GM10248 (cell line): ENCODE results near the gene PHEX.
A peak's percentile ranks its signal among the peaks of the same experiment; 100 is the strongest.

Source experiments
- CTCF ChIA-PET: fragments of 300-600 bp; sonication (Branson Sonifier 250); formaldehyde crosslinking; extraction: SDS; loops from one replicate; lab custom pipeline; 2021; ENCODE audit warnings: antibody characterized with exemption; lab: Yijun Ruan, JAX
- POLR2A ChIA-PET: fragments of 350-650 bp; sonication (Branson Sonifier 250); formaldehyde crosslinking; extraction: SDS; loops from one replicate; lab custom pipeline; 2020; ENCODE audit warnings: antibody characterized with exemption; lab: Yijun Ruan, JAX
- DNase-seq: peaks from one replicate; pipeline ENCODE4 v3.0.0; 2012; ENCODE audit errors: extremely low spot score
- TF ChIP-seq, protein P1 (sequence below): IDR thresholded peaks from 2 replicates; pipeline ENCODE4 v1.5.1; 2012; ENCODE audit warnings: mild to moderate bottlenecking, low read depth; ENCODE audit errors: extremely low read depth, missing control alignments, control extremely low read depth

Gene PHEX

DNA sequence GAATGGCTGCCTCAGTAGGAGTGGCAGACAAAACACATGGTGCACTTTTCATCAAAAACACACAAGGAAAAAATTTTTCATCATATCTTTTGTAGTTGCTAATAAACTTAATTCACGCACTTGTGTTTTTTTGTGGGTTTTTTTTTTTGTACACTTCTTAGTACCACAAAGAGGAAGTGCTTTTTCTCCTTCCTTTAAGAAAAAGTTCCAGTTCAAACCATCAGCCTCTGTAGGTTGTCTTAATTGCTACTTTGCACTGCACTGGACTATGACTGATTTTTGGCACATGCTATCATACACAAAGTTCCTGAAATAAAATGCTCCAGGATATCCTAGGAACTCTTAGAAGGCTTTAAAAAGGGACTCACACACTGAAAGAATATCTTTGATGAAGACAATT, at the start of gene PHEX:
TSS of gene PHEX (plus strand) at position 242 of the 400 bp plus-strand sequence. CDS start 681 bp downstream, outside the sequence.
- POLR2A ChIA-PET, result no interaction called here
- TF ChIP-seq, protein P1, sequence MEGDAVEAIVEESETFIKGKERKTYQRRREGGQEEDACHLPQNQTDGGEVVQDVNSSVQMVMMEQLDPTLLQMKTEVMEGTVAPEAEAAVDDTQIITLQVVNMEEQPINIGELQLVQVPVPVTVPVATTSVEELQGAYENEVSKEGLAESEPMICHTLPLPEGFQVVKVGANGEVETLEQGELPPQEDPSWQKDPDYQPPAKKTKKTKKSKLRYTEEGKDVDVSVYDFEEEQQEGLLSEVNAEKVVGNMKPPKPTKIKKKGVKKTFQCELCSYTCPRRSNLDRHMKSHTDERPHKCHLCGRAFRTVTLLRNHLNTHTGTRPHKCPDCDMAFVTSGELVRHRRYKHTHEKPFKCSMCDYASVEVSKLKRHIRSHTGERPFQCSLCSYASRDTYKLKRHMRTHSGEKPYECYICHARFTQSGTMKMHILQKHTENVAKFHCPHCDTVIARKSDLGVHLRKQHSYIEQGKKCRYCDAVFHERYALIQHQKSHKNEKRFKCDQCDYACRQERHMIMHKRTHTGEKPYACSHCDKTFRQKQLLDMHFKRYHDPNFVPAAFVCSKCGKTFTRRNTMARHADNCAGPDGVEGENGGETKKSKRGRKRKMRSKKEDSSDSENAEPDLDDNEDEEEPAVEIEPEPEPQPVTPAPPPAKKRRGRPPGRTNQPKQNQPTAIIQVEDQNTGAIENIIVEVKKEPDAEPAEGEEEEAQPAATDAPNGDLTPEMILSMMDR, result no peak
- CTCF ChIA-PET, result no interaction called here
- DNase-seq, result no peak

DNA sequence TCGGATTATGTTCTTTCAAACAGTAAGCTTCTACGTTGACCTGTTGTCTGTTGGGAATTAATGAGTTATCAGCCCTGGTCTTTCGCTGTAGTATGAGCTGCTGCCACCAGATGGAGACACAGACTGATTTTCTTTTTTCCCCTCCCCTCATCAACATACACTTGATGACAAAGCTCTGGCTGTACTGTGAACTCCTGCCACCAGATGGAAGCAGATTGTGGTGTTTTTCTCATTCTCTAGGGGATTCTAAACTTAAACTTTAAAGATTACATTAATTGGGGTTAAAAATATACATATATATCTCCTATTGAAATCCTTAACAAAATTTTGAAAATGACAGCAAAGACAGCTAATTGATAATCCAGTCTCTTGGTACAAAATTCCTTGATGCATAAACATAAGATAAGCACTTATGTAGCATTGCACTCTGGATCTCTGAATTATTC, 46.8 kb upstream of the PHEX start:
- ChIA-PET POLR2A (no interaction called here), CTCF (interaction anchor here (0.6 to 3.1 kb wide), 50 partner anchors 8 to 1917 kb away, joined by 3 to 41 read pairs (median 3); partner anchors contain the start of gene SMS)
- DNase-seq, result peak; percentile 66
- TF ChIP-seq, protein P1, result peak; percentile 59

DNA sequence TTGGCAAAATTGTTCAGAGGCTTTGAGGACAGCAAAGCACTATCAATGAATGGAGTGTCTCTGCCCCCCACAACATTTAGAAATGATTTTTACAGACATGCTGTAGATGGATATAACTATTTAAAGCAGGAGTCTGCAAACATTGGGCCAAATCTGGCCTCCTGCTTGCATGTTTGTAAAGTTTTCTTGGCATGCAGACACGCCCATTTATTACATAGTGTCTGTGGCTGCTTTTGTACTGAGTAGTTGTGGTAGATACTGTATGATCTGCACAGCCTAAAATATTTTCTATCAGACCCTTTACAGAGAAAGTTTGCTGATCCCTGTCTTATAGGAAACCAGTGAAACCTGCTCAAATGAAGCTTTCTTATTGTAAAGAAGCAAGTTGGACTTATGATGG, 45.5 kb upstream of the PHEX start:
- DNase-seq, result no peak
- ChIA-PET CTCF (interaction anchor here (2.4 to 2.5 kb wide), 2 partner anchors 761 to 762 kb away, joined by 6 to 41 read pairs; no protein-coding TSS in a partner anchor), POLR2A (no interaction called here)
- TF ChIP-seq, protein P1, result no peak

DNA sequence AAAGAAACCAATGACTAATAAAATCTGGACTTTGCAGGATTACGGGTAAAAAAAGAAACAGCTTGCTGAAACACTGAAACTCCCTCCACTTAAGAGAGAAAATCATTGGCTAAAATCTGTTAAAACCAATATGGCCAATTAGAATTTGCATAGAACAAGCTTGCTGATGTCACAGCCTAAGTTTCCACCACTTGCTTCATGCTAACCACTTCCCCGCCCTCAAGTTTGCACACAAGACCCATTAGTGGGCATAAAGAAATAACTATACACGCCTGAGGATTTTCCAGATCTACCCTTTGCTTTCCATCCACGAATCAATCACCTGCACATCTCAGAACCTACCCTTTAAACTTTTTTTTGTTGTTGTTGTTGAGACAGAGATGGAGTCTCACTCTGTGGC, 42.7 kb upstream of the PHEX start:
- TF ChIP-seq, protein P1, result no peak
- CTCF ChIA-PET, result no interaction called here
- DNase-seq, result peak; percentile 29
- POLR2A ChIA-PET, result interaction anchor here (0.9 kb wide), 1 partner anchor 1793 kb away, joined by 3 read pairs; the partner anchor contains the start of gene SAT1

DNA sequence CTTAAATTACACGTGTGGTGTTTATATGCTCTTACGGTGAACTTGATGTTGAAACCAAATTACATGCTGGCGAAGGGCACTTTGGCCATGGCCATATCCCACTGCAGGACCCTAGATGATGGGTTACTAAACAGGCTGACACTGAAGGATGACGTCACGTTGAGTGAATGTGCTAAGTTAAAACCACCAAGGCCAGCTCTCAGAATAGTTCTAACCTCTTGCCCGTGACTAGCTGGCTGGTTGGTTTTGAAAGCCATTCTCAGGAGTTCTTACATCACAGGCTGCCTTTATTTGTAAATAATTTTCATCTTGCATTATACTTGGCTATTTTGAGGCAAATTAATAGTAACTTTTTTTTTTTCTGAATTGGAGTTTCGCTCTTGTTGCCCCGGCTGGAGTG, 41.3 kb upstream of the PHEX start:
- ChIA-PET CTCF (no interaction called here), POLR2A (no interaction called here)
- no peak for DNase-seq
- TF ChIP-seq, protein P1, result no peak

DNA sequence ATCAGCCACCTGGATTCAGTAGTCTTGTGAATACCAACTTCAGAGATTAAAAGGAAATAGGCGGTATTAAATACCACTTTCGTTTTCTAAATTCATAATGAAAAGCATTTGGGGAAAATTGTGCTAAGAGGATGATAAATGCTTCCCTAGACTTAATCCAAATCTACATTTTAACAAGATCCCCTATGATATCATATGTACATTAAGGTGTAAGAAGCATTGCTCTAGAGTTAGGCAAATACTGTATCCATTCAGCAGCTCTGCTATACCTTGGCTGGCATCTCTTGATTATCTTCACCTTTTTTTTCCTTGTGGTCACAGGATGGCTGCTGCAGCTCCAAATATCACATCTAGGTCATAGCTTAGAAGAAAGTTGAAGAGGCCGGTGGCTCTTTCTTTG, 40.6 kb upstream of the PHEX start:
- ChIA-PET POLR2A (no interaction called here), CTCF (no interaction called here)
- TF ChIP-seq, protein P1, result no peak
- DNase-seq, result no peak
